Inferior parietal cortex (tissue), 1 donor: ENCODE results near the gene LDLRAD4.
"Not testable (repeated sequence)": the region's sequence is repeated elsewhere in the genome, so short reads cannot be mapped to it uniquely, and the experiment has no call there.

ENCODE experiments used
- DNase-seq: peaks from one replicate; pipeline ENCODE4 v3.0.0-alpha.2; 2016; ENCODE audit errors: extremely low spot score

LDLRAD4 gene

GRCh38 chr18:13592246-13592645 lies 373.7 kb downstream of the LDLRAD4 start:
- DNase-seq, result no peak

GRCh38 chr18:13594551-13594950 lies 376.0 kb downstream of the LDLRAD4 start:
- DNase-seq, result no peak

GRCh38 chr18:13597068-13597467 lies 378.5 kb downstream of the LDLRAD4 start:
- DNase-seq, result no peak

- no peak for DNase-seq
Measured at GRCh38 chr18:13598591-13598990, 380.0 kb downstream of the LDLRAD4 start.

- no peak for DNase-seq
Measured at GRCh38 chr18:13599031-13599430, 380.5 kb downstream of the LDLRAD4 start.

GRCh38 chr18:13603304-13604019 lies 384.9 kb downstream of the LDLRAD4 start:
- no peak for DNase-seq

- DNase-seq, result no peak
Measured at GRCh38 chr18:13604786-13605185, 386.2 kb downstream of the LDLRAD4 start.

- no peak for DNase-seq
Measured at GRCh38 chr18:13605477-13605876, 386.9 kb downstream of the LDLRAD4 start.

GRCh38 chr18:13605901-13606300 lies 387.3 kb downstream of the LDLRAD4 start:
- DNase-seq, result no peak

GRCh38 chr18:13606604-13607254 lies 388.2 kb downstream of the LDLRAD4 start:
- no peak for DNase-seq

- DNase-seq, result not testable (repeated sequence)
Measured at GRCh38 chr18:13608024-13608562, 389.5 kb downstream of the LDLRAD4 start.

- DNase-seq, result no peak
Measured at GRCh38 chr18:13608791-13609532, 390.4 kb downstream of the LDLRAD4 start.

- no peak for DNase-seq
Measured at GRCh38 chr18:13610555-13611141, 392.1 kb downstream of the LDLRAD4 start.

GRCh38 chr18:13611142-13611600 lies 392.6 kb downstream of the LDLRAD4 start:
- peak; percentile 73 for DNase-seq

- peak; percentile 76 for DNase-seq
Measured at GRCh38 chr18:13611601-13612195, 393.1 kb downstream of the LDLRAD4 start.

GRCh38 chr18:13612196-13612997 lies 393.8 kb downstream of the LDLRAD4 start:
- DNase-seq, result peak; percentile 59

GRCh38 chr18:13613099-13613498 lies 394.5 kb downstream of the LDLRAD4 start:
- no peak for DNase-seq

GRCh38 chr18:13613591-13614501 lies 395.3 kb downstream of the LDLRAD4 start:
- no peak for DNase-seq

GRCh38 chr18:13614641-13615288 lies 396.2 kb downstream of the LDLRAD4 start:
- no peak for DNase-seq
